ENCODE results near the gene TGFBR1.

The TGFBR1 gene

DNA sequence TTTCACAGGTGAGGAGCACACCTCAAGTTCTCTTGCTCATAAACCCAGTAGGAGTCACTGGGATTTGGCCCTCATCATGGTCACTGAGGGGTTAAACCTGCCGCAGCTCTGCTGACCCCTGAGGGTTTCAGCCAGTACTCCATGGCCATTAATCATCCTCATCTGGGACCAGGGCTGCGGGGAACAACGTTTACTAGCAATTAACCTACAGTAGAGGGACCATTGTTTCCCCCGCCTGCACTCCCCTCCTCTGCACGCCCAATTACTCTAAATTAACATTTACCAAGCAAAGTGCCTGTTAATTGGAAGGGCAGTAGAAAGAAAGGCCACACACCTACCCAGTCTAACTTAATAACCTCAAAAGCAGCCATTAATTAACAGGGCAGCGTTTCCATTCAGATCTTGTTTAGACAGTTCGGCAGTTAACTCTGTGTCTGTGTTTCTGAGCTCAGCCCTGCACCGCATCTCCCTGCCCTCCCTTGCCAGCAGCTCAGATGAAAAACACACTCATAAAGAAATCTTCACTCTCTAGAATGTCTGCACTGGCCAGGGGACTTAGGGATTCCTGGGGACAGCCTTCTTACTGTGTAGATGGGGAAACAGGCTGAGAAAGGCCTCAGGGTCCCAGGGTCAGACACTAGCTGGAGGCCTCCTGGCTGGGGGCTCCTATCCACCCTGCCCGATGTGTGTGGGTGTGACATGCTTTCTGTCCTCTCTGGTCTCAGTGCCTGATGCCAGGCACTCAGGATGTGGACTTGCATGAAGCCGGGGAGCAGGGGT, 65.3 kb downstream of the TGFBR1 start:
- DNase-seq (ENCODE audit: low read depth): no peak
- no peak overlapping the region for H3K4me3 ChIP-seq (ENCODE audit: low read depth, low read length)
- TF ChIP-seq CTCF (IDR thresholded peaks at IDR 0.05; ENCODE audit: control insufficient read depth, extremely low read depth, insufficient read depth): no peak

GRCh38 chr9:99171225-99172123, 66.6 kb downstream of the TGFBR1 start:
- TF ChIP-seq CTCF (IDR thresholded peaks at IDR 0.05; ENCODE audit: control insufficient read depth, extremely low read depth, insufficient read depth): no peak
- no peak for DNase-seq (ENCODE audit: low read depth)
- no peak overlapping the region for H3K4me3 ChIP-seq (ENCODE audit: low read depth, low read length)

DNA sequence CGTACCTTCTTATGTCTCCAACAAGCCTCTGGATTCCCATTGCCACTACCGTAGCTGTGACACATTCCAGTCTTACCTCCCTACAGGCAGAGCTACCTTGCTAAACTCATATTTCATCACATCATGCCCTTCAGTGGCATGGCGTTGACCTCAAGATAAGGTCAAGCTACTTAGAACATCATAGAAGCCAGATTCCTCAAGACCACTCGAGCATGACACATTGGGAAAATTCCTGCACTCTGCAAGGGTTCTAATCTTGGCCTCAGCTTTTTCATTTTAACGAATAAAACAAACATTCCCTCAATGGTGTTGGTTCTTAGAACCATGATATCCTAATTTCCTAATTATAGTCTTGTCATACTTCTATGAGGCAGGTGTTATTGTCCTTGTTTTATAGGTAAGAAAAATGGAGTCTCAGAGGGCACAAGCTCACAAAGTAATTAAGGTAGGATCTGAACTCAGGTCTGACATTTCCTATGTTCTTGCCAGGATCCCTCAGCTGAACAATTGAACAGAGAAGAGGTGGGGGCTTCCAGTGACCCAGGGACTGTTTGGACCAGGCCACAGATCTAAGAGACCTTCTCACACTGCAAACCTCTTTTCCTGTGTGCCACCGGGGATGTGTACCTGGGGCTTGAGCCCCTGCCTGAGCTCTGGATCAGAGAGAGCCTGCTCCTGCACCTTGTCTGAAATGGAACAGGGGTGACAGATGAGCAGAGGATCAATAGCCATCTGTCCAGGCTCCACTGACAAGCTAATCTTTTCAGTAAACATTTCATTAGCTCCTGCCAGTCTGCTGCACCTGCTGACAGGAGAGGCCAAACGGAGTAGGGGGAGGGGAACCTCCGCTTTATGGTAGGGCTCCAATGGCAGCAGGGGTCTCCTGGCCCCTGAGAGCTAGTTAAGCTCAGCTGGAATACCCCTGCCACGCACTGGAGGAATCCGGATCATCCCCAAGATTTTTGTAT, 67.5 kb downstream of the TGFBR1 start:
- TF ChIP-seq CTCF (IDR thresholded peaks at IDR 0.05; ENCODE audit: control insufficient read depth, extremely low read depth, insufficient read depth): no peak
- H3K4me3 ChIP-seq (ENCODE audit: low read depth, low read length): no peak overlapping the region
- no peak for DNase-seq (ENCODE audit: low read depth)

GRCh38 chr9:99173570-99174504, 68.9 kb downstream of the TGFBR1 start:
- no peak for TF ChIP-seq CTCF (IDR thresholded peaks at IDR 0.05; ENCODE audit: control insufficient read depth, extremely low read depth, insufficient read depth)
- H3K4me3 ChIP-seq (ENCODE audit: low read depth, low read length): no peak overlapping the region
- DNase-seq (ENCODE audit: low read depth): no peak

DNA sequence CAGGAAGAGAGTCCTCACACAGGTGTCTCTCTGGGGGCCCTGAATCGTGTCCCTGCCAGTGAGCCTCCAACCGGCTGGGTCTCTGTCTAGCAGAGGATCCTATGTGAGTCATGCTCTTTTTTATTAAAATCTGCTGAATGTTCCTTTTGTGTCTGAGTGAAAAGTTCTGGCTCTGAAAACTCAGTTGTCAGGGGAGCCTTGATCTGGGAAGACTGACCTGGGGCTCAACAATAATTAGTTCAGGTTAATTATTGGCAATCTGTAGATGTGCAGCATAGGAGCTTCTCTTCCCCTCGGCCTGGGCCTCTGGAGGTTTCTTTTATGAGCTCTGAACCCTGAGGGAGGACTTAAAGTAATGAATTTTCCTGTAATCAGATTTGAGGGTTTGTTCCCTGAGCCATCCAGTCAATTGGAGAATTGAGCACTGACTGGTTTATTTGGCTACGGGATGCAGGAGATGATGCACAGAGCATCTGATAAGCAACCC, 71.7 kb downstream of the TGFBR1 start:
- TF ChIP-seq CTCF (IDR thresholded peaks at IDR 0.05; ENCODE audit: control insufficient read depth, extremely low read depth, insufficient read depth): no peak
- H3K4me3 ChIP-seq (ENCODE audit: low read depth, low read length): no peak overlapping the region
- no peak for DNase-seq (ENCODE audit: low read depth)
